Fibroblast of mammary gland (primary cell): Measurements from ENCODE around the gene NKX6-2.
"Not testable (repeated sequence)": the region's sequence is repeated elsewhere in the genome, so short reads cannot be mapped to it uniquely, and the experiment has no call there.

Experiments
- DNase-seq: peaks from one replicate; pipeline ENCODE4 v3.0.0-alpha.2; 2010; ENCODE audit warnings: low read depth
- H3K4me3 ChIP-seq: 2 replicates; pipeline ENCODE4 v1.5.1; 2011; ENCODE audit warnings: low read depth, mild to moderate bottlenecking, low read length, moderate library complexity; ENCODE audit not compliant: control insufficient read depth
- TF ChIP-seq, protein P1 (sequence below): conservative IDR thresholded peaks from 2 replicates; pipeline ENCODE4 v1.5.1; 2011; ENCODE audit warnings: low read depth, low read length, inconsistent platforms; ENCODE audit not compliant: control insufficient read depth, insufficient read depth

The NKX6-2 gene

DNA sequence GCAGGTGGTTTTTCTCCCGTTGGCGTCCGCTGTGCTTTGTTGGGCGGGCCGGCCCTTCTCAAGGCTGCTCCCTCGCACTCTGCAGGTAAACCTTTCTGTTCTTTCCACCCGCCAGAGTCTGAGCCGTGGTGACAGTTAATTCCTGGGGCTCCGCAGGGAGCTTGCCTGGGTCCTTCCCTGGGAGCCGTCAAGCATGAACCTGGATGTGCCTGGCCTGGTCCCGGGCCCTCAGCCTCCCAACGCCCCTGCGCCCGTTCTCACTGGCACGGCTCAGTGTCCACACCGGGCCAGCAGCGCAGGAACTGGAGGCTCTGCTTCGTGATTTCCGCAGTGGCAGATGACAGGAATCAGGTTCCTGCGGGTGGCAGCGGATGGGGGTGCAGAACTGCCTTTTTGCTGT is 10.9 kb upstream of the NKX6-2 start:
- TF ChIP-seq, protein P1, sequence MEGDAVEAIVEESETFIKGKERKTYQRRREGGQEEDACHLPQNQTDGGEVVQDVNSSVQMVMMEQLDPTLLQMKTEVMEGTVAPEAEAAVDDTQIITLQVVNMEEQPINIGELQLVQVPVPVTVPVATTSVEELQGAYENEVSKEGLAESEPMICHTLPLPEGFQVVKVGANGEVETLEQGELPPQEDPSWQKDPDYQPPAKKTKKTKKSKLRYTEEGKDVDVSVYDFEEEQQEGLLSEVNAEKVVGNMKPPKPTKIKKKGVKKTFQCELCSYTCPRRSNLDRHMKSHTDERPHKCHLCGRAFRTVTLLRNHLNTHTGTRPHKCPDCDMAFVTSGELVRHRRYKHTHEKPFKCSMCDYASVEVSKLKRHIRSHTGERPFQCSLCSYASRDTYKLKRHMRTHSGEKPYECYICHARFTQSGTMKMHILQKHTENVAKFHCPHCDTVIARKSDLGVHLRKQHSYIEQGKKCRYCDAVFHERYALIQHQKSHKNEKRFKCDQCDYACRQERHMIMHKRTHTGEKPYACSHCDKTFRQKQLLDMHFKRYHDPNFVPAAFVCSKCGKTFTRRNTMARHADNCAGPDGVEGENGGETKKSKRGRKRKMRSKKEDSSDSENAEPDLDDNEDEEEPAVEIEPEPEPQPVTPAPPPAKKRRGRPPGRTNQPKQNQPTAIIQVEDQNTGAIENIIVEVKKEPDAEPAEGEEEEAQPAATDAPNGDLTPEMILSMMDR: no peak
- no peak overlapping the region for H3K4me3 ChIP-seq
- no peak for DNase-seq

DNA sequence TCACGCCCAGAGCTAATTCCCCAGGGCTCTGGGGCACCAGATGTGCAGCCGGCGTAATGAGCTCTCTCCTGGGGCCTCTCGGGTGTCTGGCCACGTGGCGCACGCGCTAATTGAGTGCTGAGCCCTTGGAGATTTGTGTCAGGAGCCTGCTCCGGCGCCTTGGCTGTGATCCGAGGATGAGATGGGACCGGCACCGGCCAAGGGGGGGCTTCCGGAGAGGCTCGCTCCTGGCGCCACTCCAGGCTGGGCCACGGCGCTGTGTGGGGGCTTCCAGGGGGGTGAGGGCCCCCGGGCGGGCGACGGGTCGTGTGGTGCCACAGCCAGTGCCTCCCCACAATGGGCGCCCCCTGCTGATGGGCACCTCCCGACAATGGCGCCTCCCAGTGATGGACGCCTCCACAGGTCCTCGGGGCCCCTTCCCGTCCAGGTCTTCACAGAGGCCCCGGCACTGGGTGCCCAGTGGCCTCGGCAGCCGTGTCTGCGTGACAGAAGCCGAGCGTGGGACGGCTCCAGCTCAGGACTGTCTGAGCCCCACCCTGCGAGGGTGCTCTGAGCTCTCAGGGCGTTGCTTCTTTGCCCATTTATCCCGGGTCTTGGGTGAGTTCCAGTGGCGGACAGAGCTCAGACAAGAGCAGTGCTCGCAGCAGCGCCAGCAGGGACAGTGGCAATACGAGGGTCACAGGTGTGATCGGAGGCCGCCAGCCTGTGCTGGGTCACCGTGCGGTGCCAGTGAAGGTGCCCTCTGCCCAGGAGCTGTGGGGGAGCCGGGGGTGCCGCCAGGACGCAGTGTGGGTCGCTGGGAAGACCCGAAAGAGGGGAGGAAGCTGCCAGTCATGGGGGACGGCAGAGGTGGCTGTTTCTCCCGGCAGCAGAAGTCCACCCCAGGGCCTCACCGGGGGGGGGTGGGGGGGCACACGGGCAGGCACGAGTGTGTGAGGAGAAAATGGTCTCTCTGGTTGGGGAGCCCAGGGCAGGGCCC is 8.2 kb upstream of the NKX6-2 start:
- H3K4me3 ChIP-seq: no peak overlapping the region
- TF ChIP-seq, protein P1: no peak
- peak; percentile 15 for DNase-seq

DNA sequence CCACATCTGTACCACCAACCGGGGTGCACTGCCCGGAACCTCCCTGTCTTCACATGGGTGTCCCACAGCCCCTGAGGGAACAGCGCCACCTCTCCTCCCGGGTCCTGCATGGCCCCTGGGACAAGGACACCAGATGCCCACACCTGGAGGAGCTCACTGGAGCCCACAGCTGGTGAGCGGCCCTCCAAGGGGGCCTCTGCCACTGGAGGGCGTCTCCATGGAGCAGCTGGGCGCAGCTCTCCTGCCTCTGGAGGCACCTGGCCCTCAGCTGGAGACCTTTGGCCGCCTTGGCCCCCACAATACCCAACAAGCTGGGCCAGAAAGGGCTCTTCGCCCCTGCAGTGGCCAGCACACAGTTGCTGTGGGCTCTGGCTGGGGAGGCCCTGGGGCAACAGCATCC is 7.3 kb upstream of the NKX6-2 start:
- DNase-seq: no peak
- H3K4me3 ChIP-seq: no peak overlapping the region
- TF ChIP-seq, protein P1: no peak

DNA sequence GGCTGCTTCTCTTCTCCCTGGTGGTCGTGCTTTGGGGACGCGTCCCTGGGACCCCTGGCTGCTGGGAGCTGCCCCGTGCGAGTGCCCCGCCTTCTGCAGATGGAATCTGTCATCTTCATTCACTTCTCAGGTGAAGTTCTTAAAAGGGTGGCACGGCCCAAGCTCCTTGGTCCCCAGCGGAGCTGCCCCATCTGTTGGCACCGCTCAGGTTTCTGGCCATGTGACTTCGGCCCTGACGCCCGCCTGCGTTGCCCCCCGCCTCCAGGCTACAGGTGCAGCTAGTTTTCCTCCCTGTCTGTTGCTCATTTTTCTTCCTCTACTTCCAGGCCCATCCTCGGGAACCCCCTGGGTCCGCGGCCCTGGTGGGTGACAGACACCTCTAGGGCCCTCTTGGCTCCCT is 6.8 kb upstream of the NKX6-2 start:
- TF ChIP-seq, protein P1: no peak
- no peak for DNase-seq

GRCh38 chr10:132792099-132792498 is 6.2 kb upstream of the NKX6-2 start:
- not testable (repeated sequence) for DNase-seq, H3K4me3 ChIP-seq

More for the DNA sequence above, 6.8 kb upstream of the NKX6-2 start:
- no peak overlapping the region for H3K4me3 ChIP-seq

DNA sequence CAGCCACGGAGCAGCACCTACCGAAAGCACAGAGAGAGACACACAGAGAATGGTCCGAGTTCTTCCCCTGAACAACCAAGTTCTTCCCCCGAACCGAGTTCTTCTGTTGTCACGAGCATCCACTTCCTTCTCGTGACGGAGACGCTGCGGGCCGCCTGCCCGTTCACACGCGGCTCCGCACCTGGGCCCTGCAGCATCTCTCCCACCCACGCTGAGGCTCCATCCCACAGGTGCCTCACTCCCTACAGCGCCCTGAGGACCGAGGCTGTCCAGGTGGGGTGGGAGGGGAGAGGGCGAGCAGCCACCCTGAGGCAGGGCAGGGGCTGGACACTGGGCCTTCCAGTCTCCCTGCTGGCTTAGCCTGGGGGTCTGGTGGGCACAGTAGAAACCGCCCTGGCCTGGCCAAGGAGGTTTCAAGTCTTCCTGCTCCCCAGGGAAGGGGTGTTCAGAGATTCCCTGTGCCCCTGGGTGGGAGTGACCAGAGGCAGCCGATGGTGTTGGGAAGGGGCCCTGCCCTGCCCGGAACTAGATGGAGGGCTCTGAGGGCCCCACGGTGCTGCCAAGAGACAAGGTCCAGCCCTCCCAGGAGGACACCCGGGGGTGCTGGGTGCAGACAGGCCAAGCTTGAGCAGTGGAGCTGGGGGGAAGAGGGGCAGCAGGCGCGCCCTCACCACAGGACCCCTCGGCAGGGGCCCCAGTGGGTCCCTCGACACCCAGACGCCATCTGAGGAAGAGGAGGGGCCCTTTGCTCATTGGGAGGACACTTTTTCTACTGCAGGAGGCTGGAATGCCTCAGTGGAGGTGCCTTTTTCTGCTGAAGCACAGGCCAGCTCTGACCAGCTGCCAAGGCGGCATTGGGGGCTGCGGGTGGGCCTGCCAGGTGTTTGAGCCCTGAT is 5.2 kb upstream of the NKX6-2 start:
- TF ChIP-seq, protein P1: no peak
- no peak for DNase-seq
- H3K4me3 ChIP-seq: no peak overlapping the region

DNA sequence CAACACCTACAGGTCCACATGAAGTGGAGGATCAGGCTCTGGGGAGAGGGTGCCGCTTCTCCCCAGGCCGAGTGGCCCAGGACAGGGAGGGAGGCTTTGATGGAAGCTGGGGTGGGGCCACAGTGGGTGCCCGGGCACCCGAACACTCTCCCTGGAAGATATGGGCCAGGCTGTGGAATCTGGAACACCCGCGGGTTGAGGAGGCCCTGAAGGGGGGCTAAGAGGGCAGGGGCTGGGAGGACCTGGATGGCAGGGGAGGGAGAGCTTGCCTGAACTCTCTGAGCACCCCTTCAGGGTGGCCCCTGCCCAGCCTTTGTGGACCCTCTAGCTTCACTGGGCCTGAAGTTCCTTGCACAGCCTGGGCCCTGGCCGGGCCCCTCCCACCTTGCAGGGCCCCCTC is 4.5 kb upstream of the NKX6-2 start:
- DNase-seq: no peak
- no peak overlapping the region for H3K4me3 ChIP-seq
- TF ChIP-seq, protein P1: no peak
